Caco-2 (cell line): ENCODE results near the gene MYBPC3. TPM values are rescaled to one million over a fixed set of nuclear protein-coding genes. Genes with fewer than 3 reads are reported as not detected.
A peak's percentile ranks its signal among the peaks of the same experiment; 100 is the strongest.

Experiments
- BruUV-seq: library from RNA; stranded (reverse); fragments of 400-500 nt; replicated peaks from 2 replicates; lab custom pipeline; 2021; lab: Mats Ljungman, UMichigan
- CTCF ChIA-PET: fragments of 300-600 bp; sonication (Branson Sonifier 250); formaldehyde crosslinking; loops from one replicate; lab custom pipeline; 2022; ENCODE audit warnings: antibody characterized with exemption; lab: Charles Lee
- POLR2A ChIA-PET: fragments of 300-600 bp; sonication (Branson Sonifier 250); formaldehyde crosslinking; loops from one replicate; lab custom pipeline; 2022; ENCODE audit warnings: antibody characterized with exemption; lab: Charles Lee
- DNase-seq, 2 experiments: peaks; one replicate each; pipeline versions ENCODE4 v3.0.0 to v3.0.0-alpha.2; 2020 to 2022
- H3K27me3 ChIP-seq: replicated peaks from 2 replicates; pipeline ENCODE4 v1.6.0; 2011; ENCODE audit warnings: low read length; ENCODE audit not compliant: control insufficient read depth, insufficient read depth
- H3K36me3 ChIP-seq: 2 replicates; pipeline ENCODE4 v1.5.1; 2011; ENCODE audit warnings: low read length; ENCODE audit not compliant: control insufficient read depth, insufficient read depth
- H3K4me1 ChIP-seq: fragments of 250-450 bp; sonication (Bioruptor Pico); 2 replicates; pipeline ENCODE4 v1.5.1; 2020; ENCODE audit warnings: mild to moderate bottlenecking
- H3K4me3 ChIP-seq: 2 replicates; pipeline ENCODE4 v1.5.1; 2011; ENCODE audit warnings: low read depth, mild to moderate bottlenecking, control low read depth, low read length
- H3K9me3 ChIP-seq: fragments of 250-450 bp; sonication (Bioruptor Pico); 2 replicates; pipeline ENCODE4 v1.5.1; 2020; ENCODE audit warnings: mild to moderate bottlenecking, moderate library complexity
- H3K27ac Mint-ChIP-seq: one replicate; pipeline ENCODE4 v1.8.0; 2022; ENCODE audit warnings: mixed read lengths; ENCODE audit not compliant: unreplicated experiment
- H3K27me3 Mint-ChIP-seq: one replicate; pipeline ENCODE4 v1.8.0; 2022; ENCODE audit warnings: mixed read lengths; ENCODE audit not compliant: insufficient read depth, unreplicated experiment
- H3K36me3 Mint-ChIP-seq: one replicate; pipeline ENCODE4 v1.8.0; 2022; ENCODE audit warnings: mild to moderate bottlenecking, mixed read lengths; ENCODE audit not compliant: insufficient read depth, unreplicated experiment
- H3K4me1 Mint-ChIP-seq: one replicate; pipeline ENCODE4 v1.8.0; 2022; ENCODE audit warnings: low read depth, mixed read lengths; ENCODE audit not compliant: unreplicated experiment
- H3K4me3 Mint-ChIP-seq: one replicate; pipeline ENCODE4 v1.8.0; 2022; ENCODE audit warnings: mild to moderate bottlenecking, moderate library complexity, mixed read lengths; ENCODE audit not compliant: unreplicated experiment
- H3K9me3 Mint-ChIP-seq: one replicate; pipeline ENCODE4 v1.8.0; 2022; ENCODE audit warnings: mixed read lengths; ENCODE audit not compliant: unreplicated experiment
- CTCF ChIP-seq, 2 experiments: fragments of 200-600 bp in 1 of 2; IDR thresholded peaks; 1 replicate in 1 of 2; 2 replicates in 1 of 2; pipeline versions ENCODE4 v1.5.1 to v1.8.0; 2011 to 2022; ENCODE audit warnings: antibody characterized with exemption in 1 of 2, control low read depth in 1 of 2, inconsistent platforms in 1 of 2, low read depth in 1 of 2, low read length in 1 of 2, mild to moderate bottlenecking in 1 of 2, moderate library complexity in 1 of 2; ENCODE audit not compliant: insufficient read depth in 1 of 2, severe bottlenecking in 1 of 2, unreplicated experiment in 1 of 2
- intact Hi-C: fragments of 100-400 bp; cut with micrococcal nuclease; formaldehyde crosslinking; loops from one replicate; pipeline ENCODE4 v1.10.0; 2022; ENCODE audit not compliant: unreplicated experiment
- total RNA-seq: library from RNA; stranded (reverse); gene quantifications from 2 replicates; pipeline ENCODE4 v1.2.3, GENCODE V29; 2022

MYBPC3 gene
- total RNA-seq, 1 experiment from 2014 or later, result not detected

GRCh38 chr11:47333886-47334443 lies 18.5 kb downstream of the MYBPC3 start:
- H3K36me3 Mint-ChIP-seq, result peaks cover 8% of the 10 kb centered on the region
- Histone ChIP-seq H3K27me3 (no peaks in the 10 kb centered on the region), H3K36me3 (peaks cover 2% of the 10 kb centered on the region), H3K4me1 (no peaks in the 10 kb centered on the region), H3K4me3 (no peak overlapping the region), H3K9me3 (no peaks in the 10 kb centered on the region)
- no TSS peak for BruUV-seq
- no peaks in the 10 kb centered on the region for H3K9me3 Mint-ChIP-seq
- no peak overlapping the region for H3K4me3 Mint-ChIP-seq
- TF ChIP-seq CTCF (IDR thresholded peaks at IDR 0.05; ENCODE audit: insufficient read depth in 1 of 2, low read depth in 1 of 2, low read length in 1 of 2, severe bottlenecking in 1 of 2, unreplicated experiment in 1 of 2), result no peak
- no peak for DNase-seq
- CTCF ChIA-PET, result no interaction called here
- intact Hi-C loops, result no loop called here
- POLR2A ChIA-PET, result no interaction called here
- H3K27me3 Mint-ChIP-seq, result no peaks in the 10 kb centered on the region
- no peak overlapping the region for H3K27ac Mint-ChIP-seq
- no peaks in the 10 kb centered on the region for H3K4me1 Mint-ChIP-seq

- peaks cover 2% of the 10 kb centered on the region for H3K36me3 ChIP-seq
- DNase-seq, result peak in 1 of 2 experiments; percentile 30
- Mint-ChIP-seq H3K36me3 (peaks cover 13% of the 10 kb centered on the region), H3K4me3 (no peak overlapping the region), H3K9me3 (no peaks in the 10 kb centered on the region), H3K4me1 (no peaks in the 10 kb centered on the region), H3K27me3 (no peaks in the 10 kb centered on the region), H3K27ac (no peak overlapping the region)
- intact Hi-C loops, result no loop called here
- H3K27me3 ChIP-seq, result no peaks in the 10 kb centered on the region
- no TSS peak for BruUV-seq
- ChIA-PET CTCF (no interaction called here), POLR2A (no interaction called here)
- no peaks in the 10 kb centered on the region for H3K9me3 ChIP-seq
- H3K4me3 ChIP-seq, result no peak overlapping the region
- no peak for TF ChIP-seq CTCF (IDR thresholded peaks at IDR 0.05; ENCODE audit: insufficient read depth in 1 of 2, low read depth in 1 of 2, low read length in 1 of 2, severe bottlenecking in 1 of 2, unreplicated experiment in 1 of 2)
- no peaks in the 10 kb centered on the region for H3K4me1 ChIP-seq
Observed at GRCh38 chr11:47333526-47333845, 19.0 kb downstream of the MYBPC3 start.

DNA sequence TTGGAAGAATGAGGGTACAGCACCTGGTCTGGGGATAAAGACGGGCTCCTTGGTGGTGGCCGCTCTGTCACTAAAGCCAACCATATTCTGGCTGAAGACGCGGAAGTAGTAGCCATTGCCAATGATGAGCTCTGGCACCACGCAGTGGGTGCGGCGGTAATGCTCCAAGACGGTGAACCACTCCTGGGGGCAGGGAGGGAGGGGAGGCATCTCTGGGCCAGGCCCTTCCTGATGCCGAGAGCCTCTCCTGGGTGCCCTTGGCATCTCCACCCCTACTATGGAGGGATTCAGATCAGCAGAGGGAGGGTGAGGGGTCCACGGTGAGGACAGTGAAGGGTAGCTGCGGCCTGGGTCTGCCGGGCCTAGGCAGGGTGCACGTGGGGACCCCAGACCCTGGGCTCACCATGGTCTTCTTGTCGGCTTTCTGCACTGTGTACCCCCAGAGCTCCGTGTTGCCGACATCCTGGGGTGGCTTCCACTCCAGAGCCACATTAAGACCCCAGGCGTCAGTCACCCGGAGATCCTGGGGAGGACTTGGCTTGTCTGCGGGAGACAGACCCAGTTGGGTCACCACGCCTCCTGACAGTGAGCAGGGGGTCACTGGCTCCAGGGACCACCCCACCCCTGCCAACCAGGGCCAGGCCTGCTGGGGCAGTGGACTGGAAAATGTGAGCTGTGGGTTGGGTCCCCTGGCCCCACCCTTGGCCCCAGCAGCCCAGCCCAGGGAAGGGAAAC lies 19.5 kb downstream of the MYBPC3 start:
- Mint-ChIP-seq H3K27me3 (no peaks in the 10 kb centered on the region), H3K4me3 (no peak overlapping the region), H3K36me3 (peaks cover 16% of the 10 kb centered on the region), H3K4me1 (no peaks in the 10 kb centered on the region), H3K27ac (no peak overlapping the region), H3K9me3 (no peaks in the 10 kb centered on the region)
- ChIA-PET CTCF (no interaction called here), POLR2A (no interaction called here)
- Histone ChIP-seq H3K27me3 (no peaks in the 10 kb centered on the region), H3K4me1 (no peaks in the 10 kb centered on the region), H3K4me3 (no peak overlapping the region), H3K36me3 (peaks cover 2% of the 10 kb centered on the region), H3K9me3 (no peaks in the 10 kb centered on the region)
- intact Hi-C loops, result no loop called here
- no TSS peak for BruUV-seq
- no peak for TF ChIP-seq CTCF (IDR thresholded peaks at IDR 0.05; ENCODE audit: insufficient read depth in 1 of 2, low read depth in 1 of 2, low read length in 1 of 2, severe bottlenecking in 1 of 2, unreplicated experiment in 1 of 2)
- DNase-seq, result peak in 1 of 2 experiments; percentile 31
